Mesodermal cell (in vitro differentiated cells): ENCODE measurements around the gene NEK5.
"Not testable (repeated sequence)": the region's sequence is repeated elsewhere in the genome, so short reads cannot be mapped to it uniquely, and the experiment has no call there.

Source experiments
- H3K27ac ChIP-seq: 2 replicates; pipeline ENCODE4 v1.7.0; 2013; ENCODE audit warnings: mild to moderate bottlenecking, low read depth, low read length, moderate library complexity; ENCODE audit not compliant: severe bottlenecking
- H3K36me3 ChIP-seq: 2 replicates; pipeline ENCODE4 v1.7.1; 2013; ENCODE audit warnings: mild to moderate bottlenecking, low read length, moderate library complexity; ENCODE audit not compliant: control insufficient read depth, insufficient read depth
- H3K4me1 ChIP-seq: one replicate; pipeline ENCODE4 v1.7.1; 2013; ENCODE audit warnings: mild to moderate bottlenecking, low read length; ENCODE audit not compliant: insufficient read depth, control insufficient read depth, poor library complexity, severe bottlenecking
- H3K4me3 ChIP-seq: 2 replicates; pipeline ENCODE4 v1.7.0; 2013; ENCODE audit warnings: low read length, control low read depth, mild to moderate bottlenecking; ENCODE audit not compliant: insufficient read depth, poor library complexity, severe bottlenecking; ENCODE audit errors: extremely low read depth
- H3K9me3 ChIP-seq: 2 replicates; pipeline ENCODE4 v1.7.1; 2013; ENCODE audit warnings: mild to moderate bottlenecking, low read length, moderate library complexity; ENCODE audit not compliant: control insufficient read depth
- WGBS, 2 experiments: methylation state at CpG; one replicate each; pipeline ENCODE4 v1.1.5; 2013; ENCODE audit warnings: missing lambda C conversion rate in 2 of 2; ENCODE audit not compliant: insufficient coverage in 2 of 2; 5-methylcytosine and 5-hydroxymethylcytosine counted together

NEK5 gene

DNA sequence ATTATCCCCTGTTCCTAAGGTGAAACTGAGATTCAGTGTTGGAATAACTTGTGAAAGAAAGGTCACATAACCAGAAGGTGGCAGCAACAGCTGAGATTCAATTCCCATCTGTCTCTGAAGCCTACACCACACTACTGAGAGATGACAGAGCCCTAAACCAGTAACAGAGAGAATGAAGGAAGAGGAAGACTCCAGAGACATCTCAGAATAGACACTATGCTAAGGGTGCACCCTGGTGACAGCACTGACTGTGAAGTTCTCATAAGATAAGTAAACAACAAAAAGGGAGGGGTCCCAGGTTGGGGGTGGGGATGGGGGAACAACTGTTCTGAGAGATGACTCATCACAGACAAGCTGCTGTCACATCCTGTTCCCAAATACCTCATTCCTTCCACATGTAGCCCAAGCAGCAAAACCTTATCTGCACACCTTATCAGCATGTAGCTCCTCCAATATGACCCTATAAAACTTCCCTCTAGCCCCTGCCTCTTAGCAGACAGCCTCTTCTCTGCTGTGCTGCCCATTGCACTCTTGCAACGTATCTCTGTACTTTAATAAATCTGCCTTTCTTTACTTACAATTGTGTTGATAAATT lies 57.8 kb downstream of the NEK5 start:
- Histone ChIP-seq H3K36me3 (no peaks in the 10 kb centered on the region), H3K9me3 (peaks cover 43% of the 10 kb centered on the region), H3K4me3 (no peak overlapping the region), H3K4me1 (peaks cover 3% of the 10 kb centered on the region), H3K27ac (no peak overlapping the region)
- WGBS, 2 experiments: no CpG with 5 or more reads among the region's 1 CpG

DNA sequence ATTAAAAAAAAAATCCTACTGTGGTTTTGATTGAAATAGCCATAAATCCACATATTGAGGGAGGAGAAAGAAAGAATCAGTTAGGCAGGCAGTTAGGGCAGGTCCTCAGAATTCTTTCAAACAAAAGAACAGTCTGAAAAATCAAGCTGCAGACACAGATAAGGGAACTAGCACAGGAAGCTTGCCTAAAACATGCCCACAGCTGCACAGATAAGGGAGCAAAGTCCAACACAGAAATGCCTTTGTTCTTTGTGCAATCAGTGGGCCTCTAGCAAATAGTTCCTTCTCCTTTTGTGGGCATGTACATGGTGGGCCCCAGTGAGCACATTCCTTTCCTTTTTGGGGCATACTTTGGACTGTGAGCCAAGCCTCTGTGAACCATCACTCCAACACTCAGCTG lies 61.6 kb downstream of the NEK5 start:
- H3K36me3 ChIP-seq: no peaks in the 10 kb centered on the region
- H3K27ac ChIP-seq: no peak overlapping the region
- no peak overlapping the region for H3K4me3 ChIP-seq
- H3K9me3 ChIP-seq: peaks cover 49% of the 10 kb centered on the region
- peaks cover 3% of the 10 kb centered on the region for H3K4me1 ChIP-seq

DNA sequence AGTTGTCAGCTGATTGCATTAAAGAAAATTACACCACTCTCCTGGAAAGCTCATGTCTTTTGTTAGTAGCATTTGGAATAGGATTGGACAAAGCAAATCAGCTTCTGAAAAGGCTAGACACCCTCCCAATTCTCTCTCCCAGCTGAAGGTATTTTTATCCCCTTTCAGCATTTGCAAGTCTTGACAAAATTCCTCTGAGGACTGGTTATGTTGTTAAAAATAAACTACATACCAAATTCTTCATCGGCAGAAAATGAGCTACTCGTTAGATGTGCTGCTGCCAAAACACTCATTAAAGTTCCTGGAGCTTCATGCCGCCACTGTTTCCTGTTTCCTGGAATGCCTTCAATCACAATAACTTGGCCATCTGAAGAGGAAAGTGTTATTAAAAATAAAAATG lies 67.3 kb downstream of the NEK5 start:
- Histone ChIP-seq H3K27ac (no peak overlapping the region), H3K9me3 (peaks cover 9% of the 10 kb centered on the region)
- WGBS, 2 experiments: no CpG with 5 or more reads among the region's 3 CpGs

DNA sequence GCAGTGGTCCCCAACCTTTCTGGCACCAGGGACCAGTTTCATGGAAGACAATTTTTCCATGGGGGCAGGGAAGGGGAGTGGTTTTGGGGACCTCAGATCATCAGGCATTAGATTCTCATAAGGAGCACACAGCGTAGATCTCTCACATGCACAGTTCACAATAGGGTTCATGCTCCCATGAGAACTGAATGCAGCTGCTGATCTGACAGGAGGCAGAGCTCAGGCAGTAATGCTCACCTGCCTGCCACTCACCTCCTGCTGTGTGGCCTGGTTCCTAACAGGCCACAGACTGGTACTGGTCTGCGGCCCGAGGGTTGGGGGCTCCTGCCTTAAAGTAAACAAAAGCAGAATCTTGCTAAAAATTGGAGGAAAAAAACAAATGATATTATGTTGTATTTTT lies 67.8 kb downstream of the NEK5 start:
- not testable (repeated sequence) for H3K4me1 ChIP-seq, H3K4me3 ChIP-seq, H3K27ac ChIP-seq, H3K9me3 ChIP-seq, H3K36me3 ChIP-seq
- WGBS, 2 experiments: 83% methylated on average over 2 of the region's 3 CpGs; no CpG with 5 or more reads in 1 of the 2 experiments

More for the DNA sequence above, 67.3 kb downstream of the NEK5 start:
- no peaks in the 10 kb centered on the region for H3K36me3 ChIP-seq
- no peak overlapping the region for H3K4me3 ChIP-seq
- H3K4me1 ChIP-seq: no peaks in the 10 kb centered on the region

DNA sequence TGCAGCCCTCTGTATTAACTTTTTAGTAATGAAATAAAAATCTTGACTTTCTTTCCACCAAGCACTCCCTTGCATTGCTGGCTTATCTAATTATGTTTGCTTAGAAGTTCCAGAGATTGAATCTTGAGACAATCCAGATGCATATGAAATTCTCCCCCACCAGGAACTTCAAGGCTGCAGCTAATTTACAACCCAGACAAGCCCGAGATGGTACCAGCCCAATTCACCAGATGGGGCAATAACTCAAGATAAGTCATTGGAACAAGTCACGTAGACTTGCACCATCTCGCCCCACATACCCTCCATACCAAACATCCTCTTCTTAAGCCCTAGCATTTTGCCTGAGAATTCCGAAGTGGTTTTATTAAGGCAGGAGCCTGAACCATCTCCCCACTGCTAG lies 75.4 kb downstream of the NEK5 start:
- no peaks in the 10 kb centered on the region for H3K9me3 ChIP-seq
- H3K36me3 ChIP-seq: no peaks in the 10 kb centered on the region
- no peaks in the 10 kb centered on the region for H3K4me1 ChIP-seq
- no peak overlapping the region for H3K4me3 ChIP-seq
- WGBS, 2 experiments: 76 to 80% methylated on average over 3 to 4 of the region's 4 CpGs
- peak overlapping the region; percentile 36 for H3K27ac ChIP-seq

DNA sequence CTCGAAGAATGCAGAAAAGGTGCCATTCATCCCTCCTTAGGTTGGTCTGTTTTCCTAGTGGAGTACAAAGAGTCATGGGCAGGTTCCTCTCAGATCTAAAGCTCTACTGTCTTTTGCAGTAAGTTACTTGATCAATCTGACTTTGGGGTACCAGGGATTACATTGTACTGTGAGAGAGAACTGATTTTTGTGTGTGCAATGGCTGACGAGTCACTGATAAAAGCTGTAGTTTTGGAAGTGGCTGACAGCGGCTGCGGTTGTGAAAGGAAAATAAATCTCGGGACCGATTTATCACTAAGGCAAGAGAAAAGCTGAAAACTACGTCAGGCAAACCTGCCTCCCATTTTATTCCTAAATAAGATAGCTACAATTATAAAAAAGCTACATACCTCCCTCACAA lies 77.5 kb downstream of the NEK5 start:
- H3K9me3 ChIP-seq: no peaks in the 10 kb centered on the region
- H3K4me1 ChIP-seq: no peaks in the 10 kb centered on the region
- H3K4me3 ChIP-seq: no peak overlapping the region
- H3K27ac ChIP-seq: no peak overlapping the region
- 88 to 100% methylated on average over 2 to 3 of the region's 7 CpGs for WGBS, 2 experiments
- no peaks in the 10 kb centered on the region for H3K36me3 ChIP-seq

- 94 to 100% methylated on average over 2 of the region's 2 CpGs for WGBS, 2 experiments
- Histone ChIP-seq H3K4me3 (no peak overlapping the region), H3K4me1 (no peaks in the 10 kb centered on the region), H3K9me3 (no peaks in the 10 kb centered on the region), H3K27ac (no peak overlapping the region), H3K36me3 (no peaks in the 10 kb centered on the region)
Observed at GRCh38 chr13:52048516-52048915, 80.4 kb downstream of the NEK5 start.

DNA sequence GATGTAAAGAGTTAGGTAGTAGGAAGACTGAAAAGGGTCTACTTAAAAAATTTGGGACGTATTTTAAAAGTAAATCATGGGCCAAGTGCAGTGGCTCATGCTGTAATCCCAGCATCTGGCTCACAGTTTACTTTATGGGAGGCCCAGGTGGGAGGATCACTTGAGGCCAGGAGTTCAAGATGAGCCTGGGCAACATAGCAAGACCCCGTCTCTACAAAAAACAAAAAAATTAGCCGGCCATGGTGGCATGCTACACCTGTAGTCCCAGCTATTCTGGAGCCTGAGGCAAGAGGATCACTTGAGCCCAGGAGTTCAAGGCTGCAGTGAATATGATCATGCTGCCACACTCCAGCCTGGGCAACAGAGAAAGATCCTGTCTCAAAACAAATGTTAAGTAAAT lies 81.4 kb downstream of the NEK5 start:
- Histone ChIP-seq H3K4me3 (no peak overlapping the region), H3K4me1 (no peaks in the 10 kb centered on the region), H3K27ac (no peak overlapping the region), H3K36me3 (no peaks in the 10 kb centered on the region), H3K9me3 (no peaks in the 10 kb centered on the region)
- 88 to 97% methylated on average over 3 of the region's 3 CpGs for WGBS, 2 experiments

DNA sequence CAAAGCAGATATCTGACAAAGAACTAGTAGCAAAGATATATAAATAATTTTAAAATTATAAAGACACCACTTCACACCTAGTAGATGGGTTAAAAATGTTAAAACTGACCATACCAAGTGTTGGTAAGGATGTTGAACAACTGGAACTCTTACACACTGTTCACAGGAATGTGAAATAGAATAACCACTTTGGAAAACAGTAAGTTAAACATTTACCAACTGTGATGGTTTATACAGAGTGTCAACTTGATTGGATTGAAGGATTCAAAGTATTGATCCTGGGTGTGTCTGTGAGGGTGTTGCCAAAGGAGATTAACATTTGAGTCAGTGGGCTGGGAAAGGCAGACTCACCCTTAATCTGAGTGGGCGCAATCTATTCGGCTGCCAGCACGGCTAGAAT lies 85.2 kb downstream of the NEK5 start:
- Histone ChIP-seq H3K27ac (no peak overlapping the region), H3K4me3 (no peak overlapping the region), H3K9me3 (no peaks in the 10 kb centered on the region), H3K36me3 (no peaks in the 10 kb centered on the region), H3K4me1 (no peaks in the 10 kb centered on the region)
- 94 to 96% methylated on average over 3 of the region's 3 CpGs for WGBS, 2 experiments

DNA sequence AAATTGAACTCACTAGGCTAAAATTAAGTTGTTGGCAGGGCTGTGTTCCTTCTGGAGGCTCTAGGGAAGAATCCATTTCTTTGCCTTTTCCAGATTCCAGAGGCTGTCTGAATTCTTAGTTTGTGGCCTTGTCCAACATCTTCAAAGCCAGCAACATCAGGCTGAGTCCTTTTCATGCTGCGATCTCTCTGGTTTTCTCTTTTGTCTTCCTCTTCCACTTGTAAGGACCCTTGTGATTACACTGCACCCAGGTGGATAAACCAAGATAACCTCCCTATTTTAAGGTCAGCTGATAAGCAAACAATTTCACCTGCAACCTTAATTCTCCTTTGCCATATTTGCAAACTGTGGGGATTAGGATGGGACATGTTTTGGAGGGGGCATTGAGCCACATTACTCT lies 92.8 kb downstream of the NEK5 start:
- H3K9me3 ChIP-seq: no peaks in the 10 kb centered on the region
- 100% methylated on average over 1 of the region's 1 CpG for WGBS, 2 experiments
- no peak overlapping the region for H3K27ac ChIP-seq
- H3K4me3 ChIP-seq: no peak overlapping the region
- H3K36me3 ChIP-seq: no peaks in the 10 kb centered on the region
- H3K4me1 ChIP-seq: no peaks in the 10 kb centered on the region

GRCh38 chr13:52034616-52035226 lies 94.2 kb downstream of the NEK5 start:
- WGBS, 2 experiments: no CpG with 5 or more reads among the region's 5 CpGs
- H3K36me3 ChIP-seq: peaks cover 8% of the 10 kb centered on the region

More at GRCh38 chr13:52034616-52035226, 94.2 kb downstream of the NEK5 start:
- H3K4me3 ChIP-seq: no peak overlapping the region
- peaks cover 3% of the 10 kb centered on the region for H3K9me3 ChIP-seq
- H3K4me1 ChIP-seq: no peaks in the 10 kb centered on the region
- no peak overlapping the region for H3K27ac ChIP-seq
